ENCODE data around the gene TNS1. TPM values are rescaled to one million over a fixed set of nuclear protein-coding genes. Genes with fewer than 3 reads are reported as not detected.

TNS1 gene
- total RNA-seq, 1 experiment from 2014 or later: 6.2 TPM

DNA sequence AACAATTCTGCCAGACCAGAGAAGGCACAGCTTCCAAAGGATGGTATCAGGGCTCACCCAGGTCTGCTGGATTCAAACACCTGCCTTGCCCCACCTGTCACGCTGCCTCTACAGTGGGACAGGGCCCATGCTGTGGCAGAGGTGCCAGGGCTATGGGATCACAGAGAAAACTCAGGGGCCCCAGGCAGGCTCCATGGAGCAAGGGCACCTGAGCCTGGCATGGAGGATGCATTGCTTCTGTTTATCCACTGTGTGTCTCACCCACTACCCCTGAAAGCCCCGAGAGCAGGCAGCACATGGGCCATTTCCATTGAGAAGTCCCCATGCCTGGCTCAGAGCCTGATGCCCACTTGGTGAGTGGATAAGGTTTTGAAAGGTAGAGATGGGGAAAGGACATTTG is 76.0 kb downstream of the TNS1 start:
- RAD21 ChIA-PET (ENCODE audit: low non-redundant PET in 1 of 2, low total read pairs in 2 of 2, uncharacterized antibody in 2 of 2, unreplicated experiment in 2 of 2): no interaction called here

GRCh38 chr2:217924346-217924901 is 78.4 kb downstream of the TNS1 start:
- no TSS peak for BruUV-seq (replicated peaks)
- RAD21 ChIA-PET (ENCODE audit: low non-redundant PET in 1 of 2, low total read pairs in 2 of 2, uncharacterized antibody in 2 of 2, unreplicated experiment in 2 of 2): no interaction called here
- CTCF ChIA-PET: no interaction called here
- TF ChIP-seq EZH2phosphoT487 (IDR thresholded peaks at IDR 0.05; ENCODE audit: borderline replicate concordance): no peak
- TF ChIP-seq, protein P1, sequence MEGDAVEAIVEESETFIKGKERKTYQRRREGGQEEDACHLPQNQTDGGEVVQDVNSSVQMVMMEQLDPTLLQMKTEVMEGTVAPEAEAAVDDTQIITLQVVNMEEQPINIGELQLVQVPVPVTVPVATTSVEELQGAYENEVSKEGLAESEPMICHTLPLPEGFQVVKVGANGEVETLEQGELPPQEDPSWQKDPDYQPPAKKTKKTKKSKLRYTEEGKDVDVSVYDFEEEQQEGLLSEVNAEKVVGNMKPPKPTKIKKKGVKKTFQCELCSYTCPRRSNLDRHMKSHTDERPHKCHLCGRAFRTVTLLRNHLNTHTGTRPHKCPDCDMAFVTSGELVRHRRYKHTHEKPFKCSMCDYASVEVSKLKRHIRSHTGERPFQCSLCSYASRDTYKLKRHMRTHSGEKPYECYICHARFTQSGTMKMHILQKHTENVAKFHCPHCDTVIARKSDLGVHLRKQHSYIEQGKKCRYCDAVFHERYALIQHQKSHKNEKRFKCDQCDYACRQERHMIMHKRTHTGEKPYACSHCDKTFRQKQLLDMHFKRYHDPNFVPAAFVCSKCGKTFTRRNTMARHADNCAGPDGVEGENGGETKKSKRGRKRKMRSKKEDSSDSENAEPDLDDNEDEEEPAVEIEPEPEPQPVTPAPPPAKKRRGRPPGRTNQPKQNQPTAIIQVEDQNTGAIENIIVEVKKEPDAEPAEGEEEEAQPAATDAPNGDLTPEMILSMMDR (IDR thresholded peaks at IDR 0.05 in 2 of 3, conservative IDR thresholded peaks at IDR 0.05 in 1 of 3; ENCODE audit: borderline replicate concordance in 1 of 3, insufficient read depth in 1 of 3, low read depth in 2 of 3, low read length in 2 of 3): no peak
- no peak for TF ChIP-seq ZNF274 (IDR thresholded peaks at IDR 0.05; ENCODE audit: low read depth, low read length)
- TF ChIP-seq ZBTB33 (IDR thresholded peaks at IDR 0.05; ENCODE audit: extremely low read depth, insufficient replicate concordance, low read length): no peak
- no peak for TF ChIP-seq RAD21 (IDR thresholded peaks at IDR 0.05; ENCODE audit: low read depth)
- TF ChIP-seq MAX (IDR thresholded peaks at IDR 0.05): no peak
- no peak for TF ChIP-seq EZH2 (IDR thresholded peaks at IDR 0.05)
- TF ChIP-seq ATF3 (IDR thresholded peaks at IDR 0.05): no peak
- TF ChIP-seq YY1 (IDR thresholded peaks at IDR 0.05; ENCODE audit: extremely low read depth, insufficient replicate concordance, low read depth, low read length): no peak
- TF ChIP-seq POLR2A (IDR thresholded peaks at IDR 0.05; ENCODE audit: borderline replicate concordance, extremely low read depth, insufficient read depth, insufficient read length): no peak
- no peak for TF ChIP-seq CBX3 (IDR thresholded peaks at IDR 0.05; ENCODE audit: low read depth)
- TF ChIP-seq ELF1 (IDR thresholded peaks at IDR 0.05; ENCODE audit: borderline replicate concordance, low read depth): no peak

More for the DNA sequence above, 76.0 kb downstream of the TNS1 start:
- Histone ChIP-seq H3K79me2 (ENCODE audit: insufficient read depth, low read length) (no peaks in the 10 kb centered on the region), H2AFZ (ENCODE audit: low read depth, low read length, poor library complexity, severe bottlenecking) (no peak overlapping the region), H3K4me3 (replicated peaks in 1 of 2; ENCODE audit: low read depth in 1 of 2, low read length in 2 of 2) (no peak overlapping the region), H3K36me3 (ENCODE audit: control insufficient read depth in 1 of 2, insufficient read depth in 2 of 2, low read length in 2 of 2) (no peaks in the 10 kb centered on the region), H3K9ac (ENCODE audit: low read length) (no peak overlapping the region), H3K4me2 (ENCODE audit: low read length) (no peak overlapping the region), H3K27me3 (ENCODE audit: insufficient read depth, low read length) (no peaks in the 10 kb centered on the region), H4K20me1 (ENCODE audit: insufficient read depth) (no peaks in the 10 kb centered on the region), H3K4me1 (ENCODE audit: control insufficient read depth in 1 of 2, insufficient read depth in 2 of 2, low read length in 2 of 2) (no peaks in the 10 kb centered on the region), H3K9me3 (ENCODE audit: control insufficient read depth in 1 of 2, insufficient read depth in 1 of 2, low read depth in 1 of 2, low read length in 2 of 2) (no peaks in the 10 kb centered on the region), H3K27ac (ENCODE audit: low read depth, low read length) (no peak overlapping the region), H3K9me2 (ENCODE audit: insufficient read depth) (no peaks in the 10 kb centered on the region)
- ATAC-seq: no peak
- intact Hi-C loops (cut with micrococcal nuclease): no loop called here
- no TSS peak for BruUV-seq (replicated peaks)
- DNase-seq (ENCODE audit: low read depth, low spot score): no peak
- ChIA-PET CTCF (no interaction called here), POLR2A (no interaction called here)
- TF ChIP-seq EGR1 (IDR thresholded peaks at IDR 0.05; ENCODE audit: low read depth) (no peak), FOSL1 (IDR thresholded peaks at IDR 0.05; ENCODE audit: low read depth) (no peak), SIN3A (IDR thresholded peaks at IDR 0.05; ENCODE audit: low read depth) (no peak), ATF3 (IDR thresholded peaks at IDR 0.05) (no peak), RAD21 (IDR thresholded peaks at IDR 0.05; ENCODE audit: low read depth) (no peak), CBX3 (IDR thresholded peaks at IDR 0.05; ENCODE audit: low read depth) (no peak), ELF1 (IDR thresholded peaks at IDR 0.05; ENCODE audit: borderline replicate concordance, low read depth) (no peak)

More at GRCh38 chr2:217924346-217924901, 78.4 kb downstream of the TNS1 start:
- Histone ChIP-seq H3K9ac (ENCODE audit: low read length) (no peak overlapping the region), H2AFZ (ENCODE audit: low read depth, low read length, poor library complexity, severe bottlenecking) (no peak overlapping the region), H3K4me1 (ENCODE audit: control insufficient read depth in 1 of 2, insufficient read depth in 2 of 2, low read length in 2 of 2) (peaks cover 0 to 6% of the 10 kb centered on the region in 2 experiments; a peak in 1 of 4 replicates), H3K9me3 (ENCODE audit: control insufficient read depth in 1 of 2, insufficient read depth in 1 of 2, low read depth in 1 of 2, low read length in 2 of 2) (no peaks in the 10 kb centered on the region), H3K79me2 (ENCODE audit: insufficient read depth, low read length) (no peaks in the 10 kb centered on the region), H3K4me2 (ENCODE audit: low read length) (no peak overlapping the region), H3K27ac (ENCODE audit: low read depth, low read length) (no peak overlapping the region), H3K36me3 (ENCODE audit: control insufficient read depth in 1 of 2, insufficient read depth in 2 of 2, low read length in 2 of 2) (no peaks in the 10 kb centered on the region), H3K27me3 (ENCODE audit: insufficient read depth, low read length) (no peaks in the 10 kb centered on the region), H4K20me1 (ENCODE audit: insufficient read depth) (no peaks in the 10 kb centered on the region), H3K4me3 (replicated peaks in 1 of 2; ENCODE audit: low read depth in 1 of 2, low read length in 2 of 2) (no peak overlapping the region), H3K9me2 (ENCODE audit: insufficient read depth) (no peaks in the 10 kb centered on the region)
- POLR2A ChIA-PET: no interaction called here
- ATAC-seq (no peak), DNase-seq (ENCODE audit: low read depth, low spot score) (no peak)
- intact Hi-C loops (cut with micrococcal nuclease): no loop called here

Data from HCT116 (cell line).